OCI-LY7 (cell line): Measurements from ENCODE around the gene ELF2. TPM values are rescaled to one million over a fixed set of nuclear protein-coding genes. Genes with fewer than 3 reads are reported as not detected.

ENCODE experiments used
- BruUV-seq: library from RNA; stranded (reverse); fragments of 400-500 nt; replicated peaks from 2 replicates; lab custom pipeline; 2021; lab: Mats Ljungman, UMichigan
- CTCF ChIA-PET: fragments of 300-600 bp; sonication (Branson Sonifier 250); formaldehyde crosslinking; loops from one replicate; lab custom pipeline; 2022; ENCODE audit warnings: antibody characterized with exemption; ENCODE audit not compliant: unreplicated experiment; lab: Charles Lee
- POLR2A ChIA-PET: fragments of 300-600 bp; sonication (Branson Sonifier 250); formaldehyde crosslinking; loops from one replicate; lab custom pipeline; 2022; ENCODE audit warnings: antibody characterized with exemption; lab: Charles Lee
- DNase-seq: peaks from one replicate; pipeline ENCODE4 v3.0.0-alpha.2; 2015; ENCODE audit warnings: low spot score
- H2AFZ ChIP-seq: fragments of 200-600 bp; sonication (generic), shearing (Covaris generic); 2 replicates; pipeline ENCODE4 v1.6.1; 2014; ENCODE audit warnings: mild to moderate bottlenecking, antibody characterized with exemption, low read length, moderate library complexity
- H3K27ac ChIP-seq: fragments of 200-600 bp; sonication (generic); 2 replicates; pipeline ENCODE4 v1.5.1; 2014; ENCODE audit warnings: mixed run types, low read depth, mild to moderate bottlenecking, moderate library complexity, low read length, inconsistent platforms; ENCODE audit not compliant: poor library complexity, severe bottlenecking
- H3K36me3 ChIP-seq: fragments of 200-600 bp; sonication (generic); 2 replicates; pipeline ENCODE4 v1.6.1; 2014; ENCODE audit warnings: mild to moderate bottlenecking, antibody characterized with exemption, low read length, moderate library complexity, mixed read lengths; ENCODE audit not compliant: insufficient read depth
- H3K4me1 ChIP-seq: fragments of 200-600 bp; sonication (generic); 2 replicates; pipeline ENCODE4 v1.5.1; 2014; ENCODE audit warnings: mild to moderate bottlenecking, low read length; ENCODE audit not compliant: insufficient read depth, poor library complexity, severe bottlenecking
- H3K4me2 ChIP-seq: fragments of 200-600 bp; sonication (generic); 2 replicates; pipeline ENCODE4 v1.6.1; 2014; ENCODE audit warnings: mild to moderate bottlenecking, low read length
- H3K4me3 ChIP-seq: fragments of 200-600 bp; sonication (generic); 2 replicates; pipeline ENCODE4 v1.5.1; 2014; ENCODE audit warnings: mild to moderate bottlenecking, low read depth, low read length; ENCODE audit not compliant: poor library complexity, severe bottlenecking
- H3K79me2 ChIP-seq: fragments of 200-600 bp; sonication (generic); 2 replicates; pipeline ENCODE4 v1.6.1; 2016; ENCODE audit warnings: low read depth, mild to moderate bottlenecking, low read length, moderate library complexity, mixed read lengths; ENCODE audit not compliant: insufficient read depth
- H3K9me2 ChIP-seq: fragments of 200-600 bp; sonication (generic); 2 replicates; pipeline ENCODE4 v1.6.1; 2016; ENCODE audit warnings: mild to moderate bottlenecking, low read length, mixed read lengths; ENCODE audit not compliant: insufficient read depth
- H3K9me3 ChIP-seq: fragments of 200-600 bp; sonication (generic); 2 replicates; pipeline ENCODE4 v1.6.1; 2014; ENCODE audit warnings: mild to moderate bottlenecking, mixed run types, low read length, mixed read lengths
- H4K20me1 ChIP-seq: fragments of 200-600 bp; sonication (generic); 2 replicates; pipeline ENCODE4 v1.6.1; 2014; ENCODE audit warnings: mild to moderate bottlenecking, antibody characterized with exemption, low read length, moderate library complexity, mixed read lengths; ENCODE audit not compliant: insufficient read depth
- CTCF ChIP-seq: fragments of 200-600 bp; sonication (generic); conservative IDR thresholded peaks from 2 replicates; pipeline ENCODE4 v1.5.1; 2014; ENCODE audit warnings: mild to moderate bottlenecking, antibody characterized with exemption, low read length, moderate library complexity, mixed read lengths
- EZH2phosphoT487 ChIP-seq: fragments of 200-600 bp; sonication (generic); IDR thresholded peaks from 2 replicates; pipeline ENCODE4 v1.6.1; 2018; ENCODE audit warnings: low read depth, borderline replicate concordance, mild to moderate bottlenecking, mixed run types, antibody characterized with exemption, low read length, moderate library complexity, mixed read lengths
- intact Hi-C: fragments of 100-400 bp; cut with micrococcal nuclease; formaldehyde crosslinking; loops from one replicate; pipeline ENCODE4 v1.10.0; 2022; ENCODE audit not compliant: unreplicated experiment
- total RNA-seq, 2 experiments: library from RNA; depleted of rRNA in 1 of 2; stranded (reverse); fragments of >200 nt in 1 of 2; shearing (Covaris generic) in 1 of 2; gene quantifications; 2 replicates each; pipeline ENCODE4 v1.2.3, GENCODE V29; 2014 to 2022

ELF2 gene
- total RNA-seq, 2 experiments from 2014 or later: 49.6 to 57.0 TPM

- POLR2A ChIA-PET: interaction anchor here (0.6 to 2.0 kb wide), 11 partner anchors 10 to 161 kb away, joined by 3 to 8 read pairs (median 4); partner anchors contain the start of gene NAA15
- no TSS peak for BruUV-seq
- H3K9me3 ChIP-seq: no peaks in the 10 kb centered on the region
- intact Hi-C loops: loop anchor here (1.0 to 5.0 kb wide), 7 partner anchors 79 to 379 kb away; partner anchors contain the start of genes NAA15, NOCT and SETD7
- H3K4me1 ChIP-seq: peaks cover 25% of the 10 kb centered on the region
- H3K9me2 ChIP-seq: no peaks in the 10 kb centered on the region
- no peaks in the 10 kb centered on the region for H3K36me3 ChIP-seq
- H3K79me2 ChIP-seq: peaks cover 25% of the 10 kb centered on the region
- peak; percentile 95 for DNase-seq
- H4K20me1 ChIP-seq: peaks cover 19% of the 10 kb centered on the region; the same call in 1 of the 2 replicates
- peak overlapping the region; percentile 82 for H3K4me2 ChIP-seq
- peak overlapping the region; percentile 89 for H3K27ac ChIP-seq
- peak overlapping the region; percentile 85 for H2AFZ ChIP-seq
- no peak for TF ChIP-seq EZH2phosphoT487
- no peak for TF ChIP-seq CTCF
- peak overlapping the region; percentile 83 for H3K4me3 ChIP-seq
- CTCF ChIA-PET: interaction anchor here (0.5 to 0.7 kb wide), 2 partner anchors 118 to 718 kb away, joined by 3 to 4 read pairs; no protein-coding TSS in a partner anchor
Observed at GRCh38 chr4:139177869-139178619, 1.0 kb upstream of the ELF2 start.

DNA sequence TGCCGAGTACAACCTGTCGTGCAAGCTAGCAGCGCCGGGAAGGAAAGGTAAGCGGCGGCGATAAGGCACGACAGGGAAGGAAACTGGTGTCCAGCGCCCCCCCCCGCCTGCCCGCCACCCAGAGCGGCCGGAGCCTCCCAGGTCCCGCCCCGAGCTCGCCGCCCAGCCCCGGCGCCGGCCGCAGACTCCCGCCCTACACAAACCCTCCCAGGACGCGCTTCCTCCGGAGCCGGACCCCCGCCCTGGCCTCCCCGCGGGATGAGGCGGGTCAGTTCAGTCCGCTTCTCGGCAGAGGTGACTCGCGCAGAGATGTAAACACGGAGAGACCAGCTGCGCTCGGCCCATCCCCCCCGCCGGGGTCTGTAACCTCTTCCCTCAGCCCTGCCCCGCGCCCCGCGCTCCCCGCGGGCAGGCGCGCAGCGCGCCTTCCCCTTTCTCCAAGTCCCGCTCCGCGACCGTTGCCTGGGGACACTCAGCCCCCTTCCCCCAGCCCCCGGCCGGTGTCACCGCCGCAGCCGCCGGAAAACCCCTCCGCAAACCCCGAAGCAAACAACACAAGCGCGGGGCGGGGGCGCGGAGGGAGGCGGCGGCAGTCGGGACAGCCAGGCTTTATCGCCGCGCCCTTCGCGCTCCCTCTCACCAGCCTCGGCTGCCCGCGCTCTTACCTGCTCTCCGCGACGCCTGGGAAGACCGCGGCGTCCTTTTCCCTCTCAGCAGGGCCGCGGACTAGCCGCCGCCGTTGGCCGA, 543 bp downstream of the ELF2 start:
- Histone ChIP-seq H3K79me2 (peaks cover 41% of the 10 kb centered on the region), H4K20me1 (peaks cover 19% of the 10 kb centered on the region; the same call in 1 of the 2 replicates), H3K4me2 (peak overlapping the region; percentile 90), H2AFZ (peak overlapping the region; percentile 56), H3K9me3 (no peaks in the 10 kb centered on the region), H3K4me3 (peak overlapping the region; percentile 83), H3K9me2 (no peaks in the 10 kb centered on the region), H3K27ac (peak overlapping the region; percentile 89), H3K36me3 (no peaks in the 10 kb centered on the region), H3K4me1 (peaks cover 32% of the 10 kb centered on the region)
- intact Hi-C loops: loop anchor here (1.0 to 5.0 kb wide), 7 partner anchors 78 to 380 kb away; partner anchors contain the start of genes NOCT and SETD7
- ChIA-PET POLR2A (interaction anchor here (0.7 to 1.6 kb wide), 9 partner anchors 22 to 242 kb away, joined by 3 to 8 read pairs (median 3); partner anchors contain the start of gene NAA15), CTCF (interaction anchor here (0.6 kb wide), 1 partner anchor 215 kb away, joined by 3 read pairs; no protein-coding TSS in a partner anchor)
- no TSS peak for BruUV-seq
- DNase-seq: peak; percentile 77
- no peak for TF ChIP-seq CTCF
- no peak for TF ChIP-seq EZH2phosphoT487
